Stimulated activated CD8-positive, alpha-beta memory T cell treated with anti-CD3 and anti-CD28 coated beads, Interleukin-7, amount 100 ng/mL, for 24 hours (primary cell): ENCODE results near the gene PHLPP2.
"Not testable (repeated sequence)": the region's sequence is repeated elsewhere in the genome, so short reads cannot be mapped to it uniquely, and the experiment has no call there.

Experiments
- DNase-seq: peaks from one replicate; pipeline ENCODE4 v3.0.0-alpha.2; 2020; ENCODE audit warnings: low read depth

The PHLPP2 gene

GRCh38 chr16:71712501-71712900 lies 12.0 kb downstream of the PHLPP2 start:
- no peak for DNase-seq

GRCh38 chr16:71711789-71712188 lies 12.7 kb downstream of the PHLPP2 start:
- no peak for DNase-seq

- no peak for DNase-seq
Observed at GRCh38 chr16:71709229-71709781, 15.2 kb downstream of the PHLPP2 start.

- no peak for DNase-seq
Observed at GRCh38 chr16:71708696-71709095, 15.8 kb downstream of the PHLPP2 start.

GRCh38 chr16:71707199-71707598 lies 17.3 kb downstream of the PHLPP2 start:
- no peak for DNase-seq

- DNase-seq, result no peak
Observed at GRCh38 chr16:71706046-71706445, 18.5 kb downstream of the PHLPP2 start.

- DNase-seq, result no peak
Observed at GRCh38 chr16:71703333-71703732, 21.2 kb downstream of the PHLPP2 start.

- DNase-seq, result no peak
Observed at GRCh38 chr16:71700831-71701230, 23.7 kb downstream of the PHLPP2 start.

- DNase-seq, result no peak
Observed at GRCh38 chr16:71698491-71698890, 26.0 kb downstream of the PHLPP2 start.

GRCh38 chr16:71693164-71693563 lies 31.3 kb downstream of the PHLPP2 start:
- no peak for DNase-seq

GRCh38 chr16:71689901-71690300 lies 34.6 kb downstream of the PHLPP2 start:
- DNase-seq, result no peak

GRCh38 chr16:71687861-71688260 lies 36.6 kb downstream of the PHLPP2 start:
- no peak for DNase-seq

GRCh38 chr16:71684280-71684679 lies 40.2 kb downstream of the PHLPP2 start:
- not testable (repeated sequence) for DNase-seq

- no peak for DNase-seq
Observed at GRCh38 chr16:71681360-71681759, 43.1 kb downstream of the PHLPP2 start.

GRCh38 chr16:71676236-71676635 lies 48.3 kb downstream of the PHLPP2 start:
- no peak for DNase-seq

- no peak for DNase-seq
Observed at GRCh38 chr16:71675380-71675779, 49.1 kb downstream of the PHLPP2 start.

- no peak for DNase-seq
Observed at GRCh38 chr16:71674229-71674628, 50.3 kb downstream of the PHLPP2 start.

- DNase-seq, result no peak
Observed at GRCh38 chr16:71673582-71673973, 50.9 kb downstream of the PHLPP2 start.

GRCh38 chr16:71672803-71673581 lies 51.5 kb downstream of the PHLPP2 start:
- no peak for DNase-seq

GRCh38 chr16:71672125-71672524 lies 52.4 kb downstream of the PHLPP2 start:
- no peak for DNase-seq

- no peak for DNase-seq
Observed at GRCh38 chr16:71671165-71671564, 53.3 kb downstream of the PHLPP2 start.

GRCh38 chr16:71670537-71670936 lies 54.0 kb downstream of the PHLPP2 start:
- no peak for DNase-seq

- no peak for DNase-seq
Observed at GRCh38 chr16:71669926-71670536, 54.5 kb downstream of the PHLPP2 start.
